K562 (cell line): ENCODE results near the gene PRSS56. TPM values are rescaled to one million over a fixed set of nuclear protein-coding genes. Genes with fewer than 3 reads are reported as not detected.

Experiments used
- CTCF ChIP-seq, 3 experiments: IDR thresholded peaks in 2 of 3; conservative IDR thresholded peaks in 1 of 3; 2 replicates each; pipeline ENCODE4 v1.5.1; 2011 to 2012; ENCODE audit warnings: low read length in 3 of 3, mild to moderate bottlenecking in 3 of 3, control low read depth in 2 of 3, improper control_type of control experiment in 1 of 3, inconsistent platforms in 1 of 3, low read depth in 1 of 3, mixed read lengths in 1 of 3, moderate library complexity in 1 of 3; ENCODE audit not compliant: insufficient read depth in 2 of 3
- HDGF ChIP-seq: fragments of 450-650 bp; IDR thresholded peaks from 2 replicates; pipeline ENCODE4 v1.6.1; 2016
- HOMEZ ChIP-seq: fragments of 250-450 bp; sonication (Bioruptor Pico); IDR thresholded peaks from 2 replicates; pipeline ENCODE4 v1.4.0; 2020; ENCODE audit warnings: mild to moderate bottlenecking, moderate library complexity
- RAD21 ChIP-seq, 2 experiments: fragments of 250-450 bp in 1 of 2; fragments of 450-650 bp in 1 of 2; sonication (Bioruptor Pico) in 1 of 2; formaldehyde crosslinking in 1 of 2; IDR thresholded peaks in 1 of 2; conservative IDR thresholded peaks in 1 of 2; 2 replicates each; pipeline versions ENCODE4 v1.4.0 to v1.8.0; 2020 to 2022; ENCODE audit warnings: mild to moderate bottlenecking in 2 of 2, moderate library complexity in 1 of 2
- RBM25 ChIP-seq: fragments of 200-400 bp; formaldehyde crosslinking; IDR thresholded peaks from 2 replicates; pipeline ENCODE4 v1.6.1; 2018; ENCODE audit warnings: low read length, low read depth, moderate library complexity; ENCODE audit not compliant: severe bottlenecking
- REST ChIP-seq, 2 experiments: fragments of 450-650 bp; formaldehyde crosslinking in 1 of 2; IDR thresholded peaks; 2 replicates each; pipeline versions ENCODE4 v1.4.0 to v1.6.1; 2014 to 2020; ENCODE audit warnings: mild to moderate bottlenecking in 2 of 2, borderline replicate concordance in 1 of 2, low read depth in 1 of 2
- SAFB2 ChIP-seq: fragments of 200-400 bp; formaldehyde crosslinking; IDR thresholded peaks from 2 replicates; pipeline ENCODE4 v1.6.1; 2018; ENCODE audit warnings: borderline replicate concordance, low read length, low read depth, moderate library complexity; ENCODE audit not compliant: severe bottlenecking
- SMC3 ChIP-seq: conservative IDR thresholded peaks from 2 replicates; pipeline ENCODE4 v1.6.1; 2011; ENCODE audit warnings: low read depth, low read length, improper control_type of control experiment; ENCODE audit not compliant: insufficient read depth
- ZBTB11 ChIP-seq, 3 experiments: fragments of 200-800 bp in 1 of 3; fragments of 250-450 bp in 1 of 3; fragments of 450-650 bp in 1 of 3; sonication (Bioruptor Pico) in 1 of 3; sonication (Bioruptor generic) in 1 of 3; formaldehyde crosslinking in 1 of 3; IDR thresholded peaks; 2 replicates each; pipeline versions ENCODE4 v1.6.1 to v1.8.0; 2016 to 2022; ENCODE audit warnings: mild to moderate bottlenecking in 2 of 3, missing genetic modification characterization in 2 of 3, missing compliant biosample characterization in 1 of 3, moderate library complexity in 1 of 3
- polyA plus RNA-seq, 8 experiments: library from polyadenylated mRNA; depleted of rRNA in 4 of 8; stranded (reverse) in 5 of 8; unstranded in 3 of 8; fragments of >200 nt; fragmentation: Nextera tagmentation in 2 of 8; fragmentation: Illumina TruSeq in 1 of 8; extraction: Ambion mirVana in 2 of 8; extraction: Trizol in 1 of 8; gene quantifications; 2 replicates each; pipeline versions ENCODE4 v1.2.1 to v1.2.3, GENCODE V29; 2011 to 2014; ENCODE audit warnings: inconsistent platforms in 1 of 8, missing spikeins in 1 of 8
- total RNA-seq, 7 experiments: library from RNA; depleted of rRNA in 6 of 7; stranded (reverse); fragments of >200 nt in 6 of 7; fragmentation: Illumina TruSeq in 2 of 7; extraction: Trizol in 2 of 7; gene quantifications; 2 replicates each; pipeline versions ENCODE4 v1.2.1 to v1.2.3, GENCODE V29; 2011 to 2021; ENCODE audit warnings: low replicate concordance in 1 of 7

PRSS56 gene
- total and polyA plus RNA-seq, 9 of the 15 experiments (the other 6 are each of a cell fraction or from before 2014, with no cell fraction given): not detected

GRCh38 chr2:232521959-232522622 lies 1.9 kb downstream of the PRSS56 start (continued):
- peak; percentile 54 to 75 for TF ChIP-seq RAD21 (CRISPR knock-in tag; conservative IDR thresholded peaks at IDR 0.05 in 1 of 2, IDR thresholded peaks at IDR 0.05 in 1 of 2)
- no peak for TF ChIP-seq SAFB2
- TF ChIP-seq REST (IDR thresholded peaks at IDR 0.05; ENCODE audit: borderline replicate concordance): peak; percentile 50; the same call in 1 of the 2 replicates
- no peak for TF ChIP-seq REST (CRISPR knock-in tag; IDR thresholded peaks at IDR 0.05; ENCODE audit: low read depth)
- no peak for TF ChIP-seq ZBTB11 (CRISPR knock-in tag; IDR thresholded peaks at IDR 0.05)
- peak; percentile 39 to 72 (median 66); a peak in 5 of 6 replicates for TF ChIP-seq CTCF (IDR thresholded peaks at IDR 0.05 in 2 of 3, conservative IDR thresholded peaks at IDR 0.05 in 1 of 3; ENCODE audit: insufficient read depth in 2 of 3, low read depth in 1 of 3, low read length in 3 of 3)
- TF ChIP-seq HDGF: no peak
- TF ChIP-seq SMC3: 0 out of 2 replicates have a peak, but pooled peaks have one; percentile 20
- no peak for TF ChIP-seq HOMEZ (CRISPR knock-in tag)
- TF ChIP-seq RBM25: no peak
